GM21367 (cell line): ENCODE results near the gene TENM3.

ENCODE experiments used
- ATAC-seq: cut with Tn5 transposase; IDR thresholded peaks from one replicate; pipeline ENCODE4 v1.9.1; 2021; ENCODE audit not compliant: unreplicated experiment

TENM3 gene

GRCh38 chr4:182325397-182325796, 82.2 kb downstream of the TENM3 start:
- no peak for ATAC-seq

- no peak for ATAC-seq
Observed at GRCh38 chr4:182325848-182326255, 82.7 kb downstream of the TENM3 start.

GRCh38 chr4:182328505-182328904, 85.3 kb downstream of the TENM3 start:
- no peak for ATAC-seq

- no peak for ATAC-seq
Observed at GRCh38 chr4:182337366-182337765, 94.2 kb downstream of the TENM3 start.

- ATAC-seq, result no peak
Observed at GRCh38 chr4:182338063-182338462, 94.9 kb downstream of the TENM3 start.

GRCh38 chr4:182338746-182339145, 95.5 kb downstream of the TENM3 start:
- ATAC-seq, result no peak

- ATAC-seq, result no peak
Observed at GRCh38 chr4:182339221-182339641, 96.0 kb downstream of the TENM3 start.

- no peak for ATAC-seq
Observed at GRCh38 chr4:182343453-182343852, 100.3 kb downstream of the TENM3 start.

- no peak for ATAC-seq
Observed at GRCh38 chr4:182344968-182345367, 101.8 kb downstream of the TENM3 start.

GRCh38 chr4:182346250-182346649, 103.0 kb downstream of the TENM3 start:
- no peak for ATAC-seq

GRCh38 chr4:182346675-182347375, 103.6 kb downstream of the TENM3 start:
- no peak for ATAC-seq

GRCh38 chr4:182348779-182349326, 105.7 kb downstream of the TENM3 start:
- no peak for ATAC-seq

- ATAC-seq, result no peak
Observed at GRCh38 chr4:182350041-182350440, 106.8 kb downstream of the TENM3 start.

- ATAC-seq, result no peak
Observed at GRCh38 chr4:182351485-182351884, 108.3 kb downstream of the TENM3 start.

- ATAC-seq, result no peak
Observed at GRCh38 chr4:182354106-182354505, 110.9 kb downstream of the TENM3 start.

GRCh38 chr4:182354867-182355266, 111.7 kb downstream of the TENM3 start:
- ATAC-seq, result no peak

- no peak for ATAC-seq
Observed at GRCh38 chr4:182367153-182367552, 124.0 kb downstream of the TENM3 start.

- ATAC-seq, result no peak
Observed at GRCh38 chr4:182369211-182369610, 126.0 kb downstream of the TENM3 start.

- ATAC-seq, result no peak
Observed at GRCh38 chr4:182370491-182370890, 127.3 kb downstream of the TENM3 start.

GRCh38 chr4:182380771-182381181, 137.6 kb downstream of the TENM3 start:
- no peak for ATAC-seq

GRCh38 chr4:182382941-182383340, 139.7 kb downstream of the TENM3 start:
- ATAC-seq, result no peak

- no peak for ATAC-seq
Observed at GRCh38 chr4:182384631-182385091, 141.5 kb downstream of the TENM3 start.

GRCh38 chr4:182385897-182386296, 142.7 kb downstream of the TENM3 start:
- peak; percentile 67 for ATAC-seq
